IPS-15b (cell line): ENCODE results near the gene ITGA2B.
A peak's percentile ranks its signal among the peaks of the same experiment; 100 is the strongest.

Source experiments
- H3K27me3 ChIP-seq: one replicate; pipeline ENCODE4 v1.6.1; 2013; ENCODE audit warnings: low read length; ENCODE audit not compliant: control insufficient read depth, insufficient read depth
- H3K36me3 ChIP-seq: one replicate; pipeline ENCODE4 v1.6.1; 2013; ENCODE audit warnings: low read length; ENCODE audit not compliant: control insufficient read depth, insufficient read depth
- H3K4me1 ChIP-seq: one replicate; pipeline ENCODE4 v1.6.1; 2013; ENCODE audit warnings: mild to moderate bottlenecking, low read length; ENCODE audit not compliant: control insufficient read depth, insufficient read depth
- H3K4me3 ChIP-seq: one replicate; pipeline ENCODE4 v1.5.1; 2013; ENCODE audit warnings: low read depth, low read length
- H3K9ac ChIP-seq: one replicate; pipeline ENCODE4 v1.6.1; 2013; ENCODE audit warnings: low read depth, mild to moderate bottlenecking, low read length
- H3K9me3 ChIP-seq: one replicate; pipeline ENCODE4 v1.6.1; 2013; ENCODE audit warnings: mild to moderate bottlenecking, low read length; ENCODE audit not compliant: control insufficient read depth, insufficient read depth

Gene ITGA2B

GRCh38 chr17:44385287-44386181 lies 3.9 kb downstream of the ITGA2B start:
- Histone ChIP-seq H3K9me3 (no peaks in the 10 kb centered on the region), H3K27me3 (peaks cover 39% of the 10 kb centered on the region), H3K9ac (peak overlapping the region; percentile 54), H3K36me3 (no peaks in the 10 kb centered on the region), H3K4me1 (peaks cover 2% of the 10 kb centered on the region), H3K4me3 (peak overlapping the region; percentile 70)

GRCh38 chr17:44384823-44385286 lies 4.6 kb downstream of the ITGA2B start:
- Histone ChIP-seq H3K9me3 (no peaks in the 10 kb centered on the region), H3K9ac (peak overlapping the region; percentile 65), H3K27me3 (peaks cover 39% of the 10 kb centered on the region), H3K4me1 (peaks cover 2% of the 10 kb centered on the region), H3K4me3 (peak overlapping the region; percentile 50), H3K36me3 (no peaks in the 10 kb centered on the region)

GRCh38 chr17:44384281-44384822 lies 5.1 kb downstream of the ITGA2B start:
- H3K36me3 ChIP-seq, result no peaks in the 10 kb centered on the region
- peak overlapping the region; percentile 65 for H3K9ac ChIP-seq
- H3K4me1 ChIP-seq, result peaks cover 2% of the 10 kb centered on the region
- no peaks in the 10 kb centered on the region for H3K9me3 ChIP-seq
- peaks cover 39% of the 10 kb centered on the region for H3K27me3 ChIP-seq
- peak overlapping the region; percentile 50 for H3K4me3 ChIP-seq

- no peak overlapping the region for H3K9ac ChIP-seq
- peaks cover 39% of the 10 kb centered on the region for H3K27me3 ChIP-seq
- H3K4me1 ChIP-seq, result peaks cover 2% of the 10 kb centered on the region
- H3K4me3 ChIP-seq, result no peak overlapping the region
- H3K36me3 ChIP-seq, result no peaks in the 10 kb centered on the region
- no peaks in the 10 kb centered on the region for H3K9me3 ChIP-seq
Observed at GRCh38 chr17:44383861-44384260, 5.6 kb downstream of the ITGA2B start.

- H3K9me3 ChIP-seq, result no peaks in the 10 kb centered on the region
- peaks cover 39% of the 10 kb centered on the region for H3K27me3 ChIP-seq
- H3K4me1 ChIP-seq, result peaks cover 2% of the 10 kb centered on the region
- no peak overlapping the region for H3K9ac ChIP-seq
- no peak overlapping the region for H3K4me3 ChIP-seq
- no peaks in the 10 kb centered on the region for H3K36me3 ChIP-seq
Observed at GRCh38 chr17:44383363-44383762, 6.1 kb downstream of the ITGA2B start.

GRCh38 chr17:44382917-44383316 lies 6.5 kb downstream of the ITGA2B start:
- Histone ChIP-seq H3K4me1 (peaks cover 2% of the 10 kb centered on the region), H3K4me3 (no peak overlapping the region), H3K27me3 (peaks cover 39% of the 10 kb centered on the region), H3K36me3 (no peaks in the 10 kb centered on the region), H3K9ac (no peak overlapping the region), H3K9me3 (no peaks in the 10 kb centered on the region)

GRCh38 chr17:44381810-44382305 lies 7.6 kb downstream of the ITGA2B start:
- Histone ChIP-seq H3K9ac (no peak overlapping the region), H3K36me3 (no peaks in the 10 kb centered on the region), H3K4me1 (peaks cover 2% of the 10 kb centered on the region), H3K27me3 (peaks cover 38% of the 10 kb centered on the region), H3K9me3 (no peaks in the 10 kb centered on the region), H3K4me3 (no peak overlapping the region)

- Histone ChIP-seq H3K4me3 (no peak overlapping the region), H3K9me3 (no peaks in the 10 kb centered on the region), H3K9ac (no peak overlapping the region), H3K36me3 (no peaks in the 10 kb centered on the region), H3K4me1 (peaks cover 2% of the 10 kb centered on the region), H3K27me3 (peaks cover 27% of the 10 kb centered on the region)
Observed at GRCh38 chr17:44380767-44381166, 8.7 kb downstream of the ITGA2B start.

- H3K9me3 ChIP-seq, result no peaks in the 10 kb centered on the region
- H3K4me3 ChIP-seq, result no peak overlapping the region
- H3K4me1 ChIP-seq, result peaks cover 2% of the 10 kb centered on the region
- no peak overlapping the region for H3K9ac ChIP-seq
- peaks cover 23% of the 10 kb centered on the region for H3K27me3 ChIP-seq
- no peaks in the 10 kb centered on the region for H3K36me3 ChIP-seq
Observed at GRCh38 chr17:44379887-44380286, 9.6 kb downstream of the ITGA2B start.

GRCh38 chr17:44378171-44378705 lies 11.2 kb downstream of the ITGA2B start:
- no peaks in the 10 kb centered on the region for H3K9me3 ChIP-seq
- H3K9ac ChIP-seq, result no peak overlapping the region
- H3K27me3 ChIP-seq, result peaks cover 8% of the 10 kb centered on the region
- no peaks in the 10 kb centered on the region for H3K36me3 ChIP-seq
- H3K4me3 ChIP-seq, result no peak overlapping the region
- no peaks in the 10 kb centered on the region for H3K4me1 ChIP-seq

GRCh38 chr17:44376779-44377178 lies 12.7 kb downstream of the ITGA2B start:
- H3K9ac ChIP-seq, result no peak overlapping the region
- peaks cover 2% of the 10 kb centered on the region for H3K27me3 ChIP-seq
- no peak overlapping the region for H3K4me3 ChIP-seq
- H3K9me3 ChIP-seq, result no peaks in the 10 kb centered on the region
- H3K36me3 ChIP-seq, result no peaks in the 10 kb centered on the region
- no peaks in the 10 kb centered on the region for H3K4me1 ChIP-seq
